Activated naive CD8-positive, alpha-beta T cell treated with anti-CD3 and anti-CD28 coated beads for 36 hours (primary cell): ENCODE results near the gene RFTN1. TPM values are rescaled to one million over a fixed set of nuclear protein-coding genes. Genes with fewer than 3 reads are reported as not detected.

Experiments used
- DNase-seq: peaks from one replicate; pipeline ENCODE4 v3.0.0; 2021
- H3K27ac Mint-ChIP-seq: one replicate; pipeline ENCODE4 v1.8.0; 2022; ENCODE audit warnings: mild to moderate bottlenecking, moderate library complexity, mixed read lengths
- H3K27me3 Mint-ChIP-seq: one replicate; pipeline ENCODE4 v1.8.0; 2022; ENCODE audit warnings: mild to moderate bottlenecking, mixed read lengths
- H3K36me3 Mint-ChIP-seq: one replicate; pipeline ENCODE4 v1.8.0; 2021; ENCODE audit warnings: mild to moderate bottlenecking, mixed read lengths
- H3K4me1 Mint-ChIP-seq: one replicate; pipeline ENCODE4 v1.8.0; 2021; ENCODE audit warnings: mixed read lengths
- H3K4me3 Mint-ChIP-seq: one replicate; pipeline ENCODE4 v1.8.0; 2022; ENCODE audit warnings: mild to moderate bottlenecking, moderate library complexity, mixed read lengths
- H3K9me3 Mint-ChIP-seq: one replicate; pipeline ENCODE4 v1.8.0; 2022; ENCODE audit warnings: mixed read lengths
- total RNA-seq, 2 experiments: library from RNA; stranded (reverse); gene quantifications; one replicate each; pipeline ENCODE4 v1.2.3, GENCODE V29; 2021

RFTN1 gene
- total RNA-seq, 2 experiments from 2014 or later, result 84.2 to 84.8 TPM

DNA sequence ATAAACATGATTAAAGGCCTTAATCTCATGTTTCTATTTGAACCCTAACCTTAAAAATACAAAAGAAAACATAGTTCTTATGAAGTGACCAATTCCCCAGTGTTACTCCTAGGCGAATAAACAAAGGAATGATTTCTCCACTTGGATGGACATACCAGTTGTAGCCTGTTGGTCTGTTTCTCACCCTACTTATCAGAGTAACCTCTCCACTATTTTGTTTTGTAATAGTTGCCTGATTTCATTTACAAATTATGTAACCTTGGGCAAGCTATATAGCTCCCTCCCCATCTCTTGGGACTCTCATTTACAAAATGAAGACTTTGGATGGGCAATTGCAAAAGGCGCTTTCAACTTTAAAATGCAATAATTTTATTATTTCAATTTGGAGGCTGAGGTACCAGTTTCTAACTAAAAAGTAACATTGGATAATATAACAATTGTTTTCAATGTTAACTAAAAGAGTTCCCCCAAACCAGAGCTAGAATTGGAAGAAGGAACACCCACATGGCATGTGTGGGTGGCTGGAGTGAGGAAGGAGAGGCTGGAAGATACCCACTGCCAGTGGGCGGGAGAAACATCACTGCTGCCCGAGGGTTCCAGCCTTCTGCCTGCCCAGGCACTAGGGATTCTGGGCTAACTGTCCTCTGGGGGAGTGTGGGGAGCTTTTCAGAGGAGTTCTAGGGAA, 74.2 kb downstream of the RFTN1 start:
- peaks cover 27% of the 10 kb centered on the region for H3K36me3 Mint-ChIP-seq
- peak overlapping the region; percentile 50 for H3K27ac Mint-ChIP-seq
- H3K4me3 Mint-ChIP-seq, result no peak overlapping the region
- no peak for DNase-seq
- peaks cover under 1% of the 10 kb centered on the region for H3K9me3 Mint-ChIP-seq
- H3K27me3 Mint-ChIP-seq, result no peaks in the 10 kb centered on the region
- peaks cover 11% of the 10 kb centered on the region for H3K4me1 Mint-ChIP-seq

DNA sequence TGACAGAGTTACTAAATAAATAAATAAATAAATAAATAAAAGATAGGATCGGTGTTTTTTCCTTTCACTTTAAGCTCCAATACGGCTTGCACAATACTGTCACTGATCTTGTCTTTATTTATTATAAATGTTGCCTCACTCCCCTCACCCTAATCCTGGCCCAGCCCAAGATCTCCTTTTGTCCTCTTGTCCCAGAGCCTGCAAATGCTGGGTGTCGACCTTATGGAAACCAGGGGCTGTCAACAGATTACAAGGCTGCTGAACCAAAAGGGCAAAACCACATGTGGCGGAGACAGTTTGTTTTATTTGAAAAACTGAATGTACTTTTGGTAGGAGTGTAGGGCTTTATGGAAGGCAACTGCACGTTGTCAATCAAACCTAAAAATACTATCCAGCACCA, 75.9 kb downstream of the RFTN1 start:
- H3K36me3 Mint-ChIP-seq, result peaks cover 28% of the 10 kb centered on the region
- H3K27me3 Mint-ChIP-seq, result no peaks in the 10 kb centered on the region

DNA sequence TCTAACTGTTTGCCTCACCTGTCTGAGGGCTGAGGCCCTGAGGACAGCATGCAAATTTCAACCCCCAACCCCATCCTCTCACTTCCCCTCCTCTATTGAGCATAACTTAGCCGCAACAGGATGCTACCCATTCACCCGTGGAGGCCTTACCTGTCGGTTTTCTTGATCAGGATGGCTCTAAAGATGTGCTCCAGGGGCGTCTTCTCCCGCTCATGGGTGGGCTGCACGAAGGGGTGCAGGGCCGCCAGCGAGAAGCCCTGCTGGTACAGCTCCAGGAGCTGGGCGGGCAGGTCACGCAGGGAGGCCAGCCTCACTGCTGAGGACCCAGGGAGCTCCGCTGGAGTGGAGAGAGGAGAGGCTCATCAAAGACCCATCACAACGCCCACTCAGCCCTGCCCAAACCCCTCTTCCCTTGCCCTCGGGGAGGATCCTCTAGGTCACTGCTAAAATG, 79.8 kb downstream of the RFTN1 start:
- Mint-ChIP-seq H3K36me3 (peaks cover 49% of the 10 kb centered on the region), H3K27ac (no peak overlapping the region)

More for the DNA sequence above, 75.9 kb downstream of the RFTN1 start:
- H3K4me3 Mint-ChIP-seq, result no peak overlapping the region
- peaks cover 9% of the 10 kb centered on the region for H3K4me1 Mint-ChIP-seq
- DNase-seq, result no peak
- no peak overlapping the region for H3K27ac Mint-ChIP-seq
- H3K9me3 Mint-ChIP-seq, result no peaks in the 10 kb centered on the region

DNA sequence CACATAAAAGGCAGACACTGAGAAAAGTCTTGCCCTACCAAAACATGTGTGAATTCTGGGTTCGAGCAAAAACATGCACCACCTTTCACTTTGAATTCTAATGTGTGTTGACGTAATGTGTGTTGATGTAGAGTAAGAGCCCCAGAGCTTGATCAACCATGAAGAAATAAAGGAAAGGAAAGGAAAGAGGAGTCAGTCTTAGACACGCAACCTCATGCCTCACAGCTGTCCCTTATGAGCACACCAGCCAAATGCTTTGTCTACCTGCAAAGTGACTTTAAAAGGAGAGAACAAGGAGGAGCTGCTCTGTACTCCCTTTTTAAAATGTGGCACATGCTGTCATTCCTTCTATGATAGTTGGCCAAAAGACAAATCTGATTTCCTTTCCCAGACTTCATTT, 80.8 kb downstream of the RFTN1 start:
- Mint-ChIP-seq H3K4me3 (no peak overlapping the region), H3K27me3 (no peaks in the 10 kb centered on the region), H3K36me3 (peaks cover 59% of the 10 kb centered on the region), H3K27ac (no peak overlapping the region), H3K9me3 (no peaks in the 10 kb centered on the region), H3K4me1 (peaks cover 21% of the 10 kb centered on the region)
- DNase-seq, result no peak

More for the DNA sequence above, 79.8 kb downstream of the RFTN1 start:
- H3K4me3 Mint-ChIP-seq, result no peak overlapping the region
- no peaks in the 10 kb centered on the region for H3K9me3 Mint-ChIP-seq
- no peaks in the 10 kb centered on the region for H3K27me3 Mint-ChIP-seq
- DNase-seq, result no peak
- H3K4me1 Mint-ChIP-seq, result peaks cover 18% of the 10 kb centered on the region

DNA sequence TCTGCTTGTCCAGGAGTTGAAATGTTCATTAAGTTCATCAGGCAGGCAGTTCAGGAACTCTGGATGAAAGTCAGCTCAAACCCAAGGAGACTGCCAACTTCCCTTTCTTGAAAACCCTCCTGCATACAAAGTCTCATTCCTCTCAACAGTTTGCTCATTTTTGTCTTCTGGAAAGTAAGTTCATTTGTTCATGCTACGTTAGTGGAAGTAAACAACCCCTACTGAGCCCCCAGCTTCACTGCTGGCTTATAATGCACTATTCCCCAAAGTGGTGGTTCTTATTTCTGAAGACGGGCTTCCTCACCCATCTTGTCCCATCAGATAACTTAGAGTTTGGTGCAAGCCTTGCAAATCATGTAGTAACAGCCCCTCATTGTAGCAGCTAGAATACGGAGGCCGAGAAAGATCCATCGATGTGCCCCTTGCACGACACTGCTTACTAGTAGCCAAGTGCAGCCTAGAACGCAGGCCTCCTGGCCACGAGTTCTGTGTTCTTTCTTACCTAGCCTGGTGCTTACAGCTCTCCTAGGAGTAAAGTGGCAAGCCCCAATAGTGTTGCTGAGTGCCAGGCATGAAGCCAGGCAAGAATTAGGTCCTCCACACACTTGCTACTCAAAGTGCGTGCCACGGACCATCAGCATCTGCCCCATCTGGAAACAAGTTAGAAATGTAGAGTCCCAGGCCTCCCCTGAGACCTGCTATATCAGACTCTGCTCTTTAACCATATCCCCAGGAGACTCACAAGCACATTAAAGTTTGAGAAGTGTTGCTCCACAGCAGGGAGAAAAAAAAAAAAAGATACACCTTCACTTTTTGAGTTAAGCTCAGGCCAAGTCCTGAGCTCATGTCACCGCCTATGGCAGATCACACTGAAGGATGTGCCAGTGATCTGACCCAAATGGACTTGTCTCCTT, 82.5 kb downstream of the RFTN1 start:
- Mint-ChIP-seq H3K9me3 (no peaks in the 10 kb centered on the region), H3K27ac (no peak overlapping the region), H3K4me1 (peaks cover 22% of the 10 kb centered on the region), H3K36me3 (peaks cover 72% of the 10 kb centered on the region), H3K4me3 (no peak overlapping the region), H3K27me3 (no peaks in the 10 kb centered on the region)
- no peak for DNase-seq

DNA sequence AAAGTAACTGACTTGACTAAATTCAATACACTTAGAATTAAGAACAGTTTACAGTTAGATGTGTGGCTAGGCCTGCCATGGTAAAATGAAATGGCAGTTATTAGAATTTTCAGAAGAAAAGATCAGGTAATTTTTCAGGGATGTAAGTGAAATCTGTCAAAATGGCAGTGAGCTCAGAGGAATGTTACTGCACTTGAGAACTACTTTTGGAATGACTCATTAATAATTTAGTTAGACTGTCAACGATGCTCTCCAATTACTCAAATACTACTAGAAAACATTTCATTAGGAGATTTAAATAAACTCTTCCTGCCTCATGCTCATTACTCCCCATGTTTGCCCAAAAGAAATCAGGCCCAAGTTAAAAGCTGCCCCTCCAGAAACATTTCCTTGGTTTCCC, 84.4 kb downstream of the RFTN1 start:
- no peaks in the 10 kb centered on the region for H3K27me3 Mint-ChIP-seq
- H3K4me1 Mint-ChIP-seq, result peaks cover 26% of the 10 kb centered on the region
- H3K36me3 Mint-ChIP-seq, result peaks cover 81% of the 10 kb centered on the region
- peak overlapping the region; percentile 1 for H3K27ac Mint-ChIP-seq
- no peak for DNase-seq
- no peak overlapping the region for H3K4me3 Mint-ChIP-seq
- H3K9me3 Mint-ChIP-seq, result no peaks in the 10 kb centered on the region

DNA sequence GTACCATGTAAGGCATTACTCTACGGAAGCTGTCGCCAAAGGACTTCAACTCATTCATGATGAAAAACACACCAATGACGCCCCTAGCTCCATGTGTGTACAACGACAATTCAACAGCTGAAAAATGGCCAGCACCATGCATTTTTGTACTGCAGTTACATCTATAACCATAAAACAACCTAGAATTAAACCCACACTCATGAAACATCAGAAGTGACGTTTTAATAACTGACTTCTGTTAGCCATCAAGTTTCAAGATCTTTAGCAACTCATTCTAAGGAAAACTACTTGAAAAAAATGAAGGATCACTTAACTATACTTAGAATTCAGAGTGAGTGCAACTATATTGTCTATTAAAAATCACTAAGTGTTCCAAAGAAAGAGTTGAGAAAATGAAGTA, 84.9 kb downstream of the RFTN1 start:
- no peak overlapping the region for H3K4me3 Mint-ChIP-seq
- no peaks in the 10 kb centered on the region for H3K9me3 Mint-ChIP-seq
- no peak overlapping the region for H3K27ac Mint-ChIP-seq
- H3K36me3 Mint-ChIP-seq, result peaks cover 77% of the 10 kb centered on the region
- DNase-seq, result no peak
- peaks cover 26% of the 10 kb centered on the region for H3K4me1 Mint-ChIP-seq
- no peaks in the 10 kb centered on the region for H3K27me3 Mint-ChIP-seq

DNA sequence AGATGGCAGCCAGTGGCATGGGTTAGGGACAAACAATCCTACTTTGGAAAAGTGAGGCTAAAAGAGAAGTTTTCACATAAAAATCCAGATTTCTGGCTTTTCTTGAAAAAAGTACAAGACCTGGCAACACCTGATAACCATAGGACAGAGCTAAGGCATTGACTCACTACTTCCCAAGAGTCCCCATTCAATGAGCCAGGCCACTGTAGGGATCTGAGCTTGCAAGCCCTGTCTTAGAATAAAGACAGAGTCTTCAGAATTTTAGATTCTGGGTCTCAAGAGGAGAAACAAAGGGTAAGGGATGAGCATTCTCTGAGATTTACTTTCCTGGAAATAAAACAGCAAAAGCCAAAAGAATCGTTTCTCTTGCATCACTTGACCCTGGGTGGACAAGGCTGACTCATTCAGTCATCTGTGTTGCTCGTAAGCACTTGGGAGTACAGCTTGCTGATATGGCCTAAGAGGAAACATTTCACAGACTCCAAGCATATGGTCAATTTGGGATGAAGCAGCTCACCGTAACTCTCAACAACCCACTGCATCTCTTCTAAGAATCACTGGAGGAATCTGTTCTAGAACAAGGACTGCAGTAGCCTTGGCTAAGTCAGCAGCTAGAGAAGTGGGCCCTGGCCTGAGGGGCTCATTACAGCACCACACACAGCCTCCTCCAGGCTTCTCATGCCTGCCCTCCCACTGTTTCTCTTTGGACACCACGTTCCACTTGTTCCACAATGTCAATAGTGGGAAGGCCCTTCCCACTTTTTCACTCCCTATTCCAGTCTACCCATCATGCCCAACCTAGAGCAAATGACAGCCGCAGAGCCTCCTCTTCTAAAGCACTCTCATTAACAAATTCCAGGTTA, 86.2 kb downstream of the RFTN1 start:
- Mint-ChIP-seq H3K4me3 (no peak overlapping the region), H3K4me1 (peaks cover 30% of the 10 kb centered on the region), H3K36me3 (peaks cover 67% of the 10 kb centered on the region), H3K27ac (no peak overlapping the region), H3K9me3 (no peaks in the 10 kb centered on the region), H3K27me3 (no peaks in the 10 kb centered on the region)
- DNase-seq, result no peak

DNA sequence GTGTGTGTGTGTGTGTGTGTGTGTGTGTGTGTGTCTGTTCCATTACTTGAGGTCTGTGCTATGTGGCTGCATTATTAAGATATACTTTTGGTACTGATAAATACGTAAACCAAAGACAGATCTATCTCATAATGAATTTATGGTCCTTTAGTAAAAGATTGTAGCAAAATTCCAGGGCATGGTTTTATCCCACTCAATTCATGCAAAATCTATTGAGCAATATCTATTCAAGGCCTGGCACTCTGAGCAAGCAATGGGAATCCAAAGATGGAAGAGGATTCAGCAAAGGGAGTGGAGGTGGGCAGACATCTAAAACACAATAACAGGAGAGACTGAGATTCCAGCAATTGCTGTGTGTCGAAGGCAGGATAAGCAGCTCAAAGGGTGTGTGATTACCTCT, 86.8 kb downstream of the RFTN1 start:
- Mint-ChIP-seq H3K4me3 (no peak overlapping the region), H3K27me3 (no peaks in the 10 kb centered on the region), H3K9me3 (no peaks in the 10 kb centered on the region), H3K27ac (no peak overlapping the region), H3K36me3 (peaks cover 60% of the 10 kb centered on the region), H3K4me1 (peaks cover 29% of the 10 kb centered on the region)
- DNase-seq, result no peak

DNA sequence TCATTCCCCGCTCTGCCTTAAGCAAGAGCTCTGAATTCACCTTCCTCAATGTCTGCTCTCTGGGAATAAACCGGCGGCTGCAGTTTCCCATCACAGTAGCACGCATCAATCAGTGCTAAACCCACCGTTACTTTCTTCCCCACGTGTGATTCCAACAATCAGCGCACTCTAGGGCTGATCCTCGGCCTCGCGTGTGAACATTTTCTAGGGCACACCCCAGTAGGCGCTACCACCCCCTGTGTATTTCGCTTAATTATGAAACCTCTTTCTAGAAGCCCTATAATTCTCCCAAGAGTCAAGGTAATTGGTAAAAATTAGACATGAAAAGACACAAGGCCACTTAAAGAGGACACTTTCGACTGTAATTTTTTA, 87.5 kb downstream of the RFTN1 start:
- peaks cover 54% of the 10 kb centered on the region for H3K36me3 Mint-ChIP-seq
- peaks cover 28% of the 10 kb centered on the region for H3K4me1 Mint-ChIP-seq
- no peak for DNase-seq
- H3K27ac Mint-ChIP-seq, result no peak overlapping the region
- no peak overlapping the region for H3K4me3 Mint-ChIP-seq
- no peaks in the 10 kb centered on the region for H3K9me3 Mint-ChIP-seq
- no peaks in the 10 kb centered on the region for H3K27me3 Mint-ChIP-seq

DNA sequence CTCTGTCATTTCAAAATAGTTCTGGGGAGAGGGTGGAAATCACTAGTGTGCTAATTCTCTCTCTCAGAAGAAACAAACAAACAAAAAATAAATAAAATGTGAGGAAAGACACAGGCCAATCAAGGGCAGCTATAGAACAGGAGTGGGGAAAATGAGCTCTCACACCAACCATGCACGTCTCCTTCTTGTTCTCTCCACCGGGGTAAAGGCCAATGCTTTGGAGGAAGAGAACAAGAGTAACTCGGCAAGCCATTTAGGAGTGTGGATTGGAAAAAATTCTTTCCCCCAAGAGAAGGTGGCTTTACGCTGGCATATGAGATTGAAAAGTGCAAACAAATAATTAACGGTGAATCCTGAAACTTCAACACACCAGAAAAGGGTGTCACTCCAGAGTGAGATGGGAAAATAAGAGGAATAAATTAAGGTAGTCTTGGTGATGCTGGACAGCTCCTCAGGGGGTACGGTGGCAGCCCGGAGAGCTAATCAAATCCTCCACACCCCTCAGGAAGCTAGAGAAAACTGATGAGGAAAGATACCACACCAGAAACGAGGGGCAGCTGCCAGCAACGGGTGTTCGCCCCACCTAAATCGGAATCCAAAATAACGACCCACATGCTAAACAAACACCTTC, 88.0 kb downstream of the RFTN1 start:
- no peak for DNase-seq
- Mint-ChIP-seq H3K27ac (no peak overlapping the region), H3K36me3 (peaks cover 49% of the 10 kb centered on the region), H3K4me3 (no peak overlapping the region), H3K9me3 (no peaks in the 10 kb centered on the region), H3K4me1 (peaks cover 26% of the 10 kb centered on the region), H3K27me3 (no peaks in the 10 kb centered on the region)

DNA sequence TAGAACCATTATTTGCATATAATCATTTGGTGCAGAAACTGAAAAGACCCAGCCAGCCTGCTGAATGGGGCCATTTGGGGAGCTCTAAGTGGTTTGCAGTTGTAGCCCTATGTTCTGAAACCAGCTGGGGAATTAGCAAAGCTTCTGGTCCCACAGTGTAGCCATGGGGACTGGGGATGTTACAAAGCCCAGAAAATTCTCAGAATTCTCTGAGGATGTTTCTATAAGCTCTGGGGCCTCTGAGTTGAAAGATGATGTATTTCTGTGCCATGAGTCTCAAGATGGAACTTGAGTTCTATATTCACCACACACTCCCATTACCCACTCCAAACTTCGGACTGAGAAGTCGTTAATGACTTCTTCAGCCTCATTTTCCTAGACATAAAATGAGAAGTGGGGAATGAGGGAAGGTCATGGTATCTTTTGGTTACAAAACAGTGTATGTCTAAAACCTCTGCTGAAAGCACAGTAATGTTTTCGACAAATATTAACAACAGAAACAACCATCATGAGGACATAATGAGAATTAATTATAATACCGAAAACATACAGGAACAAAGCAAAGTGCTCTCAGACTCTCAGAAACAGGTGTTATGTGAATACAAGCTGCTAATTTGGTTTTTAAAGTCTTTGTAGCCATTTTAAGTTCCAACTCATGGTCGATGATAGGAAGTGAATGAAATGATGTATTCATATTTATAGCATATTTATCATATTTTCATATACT, 89.4 kb downstream of the RFTN1 start:
- peaks cover 43% of the 10 kb centered on the region for H3K36me3 Mint-ChIP-seq
- H3K9me3 Mint-ChIP-seq, result no peaks in the 10 kb centered on the region
- H3K4me3 Mint-ChIP-seq, result no peak overlapping the region
- no peak overlapping the region for H3K27ac Mint-ChIP-seq
- DNase-seq, result no peak
- H3K4me1 Mint-ChIP-seq, result peaks cover 24% of the 10 kb centered on the region
- H3K27me3 Mint-ChIP-seq, result no peaks in the 10 kb centered on the region

DNA sequence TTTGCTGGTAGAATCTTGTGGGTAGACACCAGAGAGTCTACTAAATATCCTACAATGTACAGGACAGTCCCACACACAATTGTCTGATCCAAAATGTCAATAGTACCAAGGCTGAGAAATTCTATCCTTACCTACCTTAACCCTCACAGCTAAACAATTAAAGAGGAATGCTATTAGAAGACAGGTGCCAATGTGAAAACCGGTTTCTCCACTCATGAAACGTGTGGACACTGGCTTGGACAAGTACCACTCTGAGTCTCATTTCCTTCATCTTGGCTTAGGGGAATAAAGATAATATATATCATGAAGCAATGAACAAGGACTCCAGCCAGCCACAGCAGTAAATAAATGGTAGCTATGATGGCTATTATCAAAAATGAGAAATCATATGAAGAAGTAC, 90.2 kb downstream of the RFTN1 start:
- no peak overlapping the region for H3K4me3 Mint-ChIP-seq
- no peaks in the 10 kb centered on the region for H3K9me3 Mint-ChIP-seq
- no peak for DNase-seq
- peaks cover 42% of the 10 kb centered on the region for H3K36me3 Mint-ChIP-seq
- no peaks in the 10 kb centered on the region for H3K27me3 Mint-ChIP-seq
- H3K27ac Mint-ChIP-seq, result no peak overlapping the region
- H3K4me1 Mint-ChIP-seq, result peaks cover 26% of the 10 kb centered on the region

DNA sequence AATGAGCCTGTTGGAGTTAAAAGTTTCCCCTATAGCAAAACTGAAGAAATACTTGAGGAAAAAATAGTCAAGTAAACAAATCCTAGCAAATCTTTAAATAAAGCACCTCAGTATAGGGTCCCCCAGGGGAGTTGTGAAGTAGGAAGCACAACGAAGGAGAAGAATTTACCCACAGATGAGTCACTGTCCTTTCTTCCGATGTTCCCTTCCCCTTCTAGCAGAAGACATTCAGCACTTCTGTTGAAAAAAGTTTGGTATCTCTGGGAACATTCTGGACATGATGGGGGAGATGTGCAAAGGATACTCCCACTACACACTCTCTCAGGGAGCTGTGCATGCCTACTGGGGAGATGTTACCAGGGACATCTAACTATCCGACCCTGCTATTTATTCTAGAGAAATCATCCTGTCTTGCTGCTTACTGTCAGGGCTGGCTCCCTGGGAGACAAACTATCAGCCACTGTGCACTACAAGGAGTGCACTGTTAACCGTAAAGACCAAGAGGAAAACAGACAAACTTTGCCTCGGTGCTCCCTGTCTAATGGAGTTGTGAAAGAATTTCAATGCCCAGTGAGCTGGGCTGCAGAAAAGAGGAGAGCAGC, 93.8 kb downstream of the RFTN1 start:
- no peaks in the 10 kb centered on the region for H3K27me3 Mint-ChIP-seq
- no peak overlapping the region for H3K4me3 Mint-ChIP-seq
- no peak for DNase-seq
- H3K36me3 Mint-ChIP-seq, result peaks cover 20% of the 10 kb centered on the region
- H3K27ac Mint-ChIP-seq, result no peak overlapping the region
- peaks cover 31% of the 10 kb centered on the region for H3K4me1 Mint-ChIP-seq
- H3K9me3 Mint-ChIP-seq, result no peaks in the 10 kb centered on the region
